ENCODE data around the gene CRPPA. TPM values are rescaled to one million over a fixed set of nuclear protein-coding genes. Genes with fewer than 3 reads are reported as not detected.
"Not testable (repeated sequence)": the region's sequence is repeated elsewhere in the genome, so short reads cannot be mapped to it uniquely, and the experiment has no call there.

The CRPPA gene
- total RNA-seq = 1 to 10 TPM; 1.7 to 2.1 TPM

DNA sequence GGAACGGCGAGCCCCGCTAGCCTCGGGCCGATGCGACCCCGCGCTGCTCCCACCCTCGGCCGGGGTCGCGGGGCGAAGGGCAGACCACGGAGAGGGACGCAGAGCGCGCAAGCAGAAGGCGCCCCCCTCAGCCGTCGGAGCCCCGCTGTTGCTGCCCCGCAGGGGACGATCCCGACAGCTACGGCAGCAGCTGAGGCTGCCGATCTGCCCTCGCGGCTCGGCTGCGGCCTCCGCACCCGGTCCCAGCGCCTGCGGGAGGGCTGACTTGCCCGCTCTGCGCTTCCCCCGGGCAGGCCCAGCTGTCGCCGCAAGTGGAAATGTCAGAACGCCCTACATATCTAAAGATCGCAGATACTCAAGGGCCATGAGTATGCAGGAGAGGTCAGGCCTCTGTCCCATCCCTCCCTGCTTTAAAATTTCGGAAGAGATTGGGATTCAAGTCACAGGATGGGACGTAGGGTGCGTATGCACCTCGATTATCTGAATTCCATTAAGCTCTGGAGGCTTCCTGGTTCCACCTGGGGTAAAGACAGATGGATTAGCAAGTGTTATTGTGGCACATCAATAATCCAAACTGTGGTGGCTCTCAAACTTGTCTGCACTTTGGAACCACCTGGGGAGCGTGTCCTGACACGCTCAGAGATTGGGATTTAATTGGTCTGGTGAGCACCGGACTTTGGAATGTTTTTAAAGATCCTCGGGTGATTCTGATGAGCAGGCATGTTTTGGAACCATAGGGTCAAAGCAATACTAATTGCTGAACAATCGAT, at the start of gene CRPPA:
TSS of gene CRPPA (minus strand) at position 206 of the 770 bp plus-strand sequence. CDS start 216 bp downstream, outside the sequence.
- Mint-ChIP-seq H3K4me1 (ENCODE audit: low read depth in 2 of 2) (peaks cover 16 to 26% of the 10 kb centered on the region in 2 donors), H3K27ac (peak within 1 kb of the TSS; percentile 90 to 92), H3K4me3 (peak within 1 kb of the TSS; percentile 97), H3K36me3 (no peaks in the 10 kb centered on the region), H3K9me3 (no peaks in the 10 kb centered on the region), H3K27me3 (no peaks in the 10 kb centered on the region)
- peak; percentile 67 for DNase-seq (ENCODE audit: low spot score)
- ATAC-seq = peak; percentile 61 to 64

GRCh38 chr7:16465469-16466361, 44.4 kb upstream of the CRPPA start, which contains the start of gene SOSTDC1:
TSS of gene SOSTDC1 (minus strand) at chr7:16465738. CDS start at chr7:16465668, 70 bp downstream.
- H3K36me3 Mint-ChIP-seq = no peaks in the 10 kb centered on the region
- H3K27ac Mint-ChIP-seq = no peak within 1 kb of the TSS
- ATAC-seq (no peak), DNase-seq (ENCODE audit: low spot score) (no peak)
- peaks cover 4 to 20% of the 10 kb centered on the region in 2 donors for H3K27me3 Mint-ChIP-seq
- no peaks in the 10 kb centered on the region for H3K9me3 Mint-ChIP-seq
- H3K4me1 Mint-ChIP-seq (ENCODE audit: low read depth in 2 of 2) = no peaks in the 10 kb centered on the region
- H3K4me3 Mint-ChIP-seq = no peak within 1 kb of the TSS

- ATAC-seq (no peak), DNase-seq (ENCODE audit: low spot score) (no peak)
- Mint-ChIP-seq H3K36me3 (no peaks in the 10 kb centered on the region), H3K27me3 (peaks cover 4 to 20% of the 10 kb centered on the region in 2 donors), H3K4me1 (ENCODE audit: low read depth in 2 of 2) (no peaks in the 10 kb centered on the region), H3K9me3 (no peaks in the 10 kb centered on the region), H3K27ac (no peak overlapping the region), H3K4me3 (no peak overlapping the region)
Measured at GRCh38 chr7:16463949-16464715, 42.8 kb upstream of the CRPPA start.

- Mint-ChIP-seq H3K36me3 (no peaks in the 10 kb centered on the region), H3K4me3 (no peak overlapping the region), H3K4me1 (ENCODE audit: low read depth in 2 of 2) (no peaks in the 10 kb centered on the region), H3K9me3 (no peaks in the 10 kb centered on the region), H3K27ac (no peak overlapping the region), H3K27me3 (peaks cover 4 to 14% of the 10 kb centered on the region in 2 donors)
- DNase-seq (ENCODE audit: low spot score) (no peak), ATAC-seq (no peak)
Measured at GRCh38 chr7:16463520-16463919, 42.2 kb upstream of the CRPPA start.

DNA sequence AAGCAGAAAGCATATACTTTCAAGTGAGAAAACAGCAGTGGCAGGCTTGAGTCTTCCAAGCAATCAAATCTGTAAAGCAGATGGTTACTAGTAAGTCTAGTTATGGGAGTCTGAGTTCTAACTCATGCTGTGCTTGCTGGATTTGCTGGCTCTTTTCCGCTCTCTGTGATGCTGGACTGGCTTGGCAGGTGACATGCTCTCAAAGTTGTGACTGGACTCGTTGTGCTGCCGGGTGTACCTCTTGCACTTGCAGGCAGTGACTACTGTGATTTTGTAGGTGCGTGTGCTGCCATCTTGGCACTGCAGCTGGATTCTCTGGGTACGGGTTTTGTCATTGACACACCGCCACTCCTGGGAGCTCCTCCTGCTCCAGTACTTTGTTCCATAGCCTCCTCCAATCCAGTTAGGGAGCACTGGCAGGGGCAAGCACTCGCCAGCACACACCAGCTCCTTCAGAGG, 41.1 kb upstream of the CRPPA start:
- DNase-seq (ENCODE audit: low spot score) (no peak), ATAC-seq (no peak)
- Mint-ChIP-seq H3K4me1 (ENCODE audit: low read depth in 2 of 2) (no peaks in the 10 kb centered on the region), H3K36me3 (peaks cover under 1% of the 10 kb centered on the region), H3K27ac (no peak overlapping the region), H3K9me3 (no peaks in the 10 kb centered on the region), H3K4me3 (no peak overlapping the region), H3K27me3 (peaks cover 4 to 12% of the 10 kb centered on the region in 2 donors)

DNA sequence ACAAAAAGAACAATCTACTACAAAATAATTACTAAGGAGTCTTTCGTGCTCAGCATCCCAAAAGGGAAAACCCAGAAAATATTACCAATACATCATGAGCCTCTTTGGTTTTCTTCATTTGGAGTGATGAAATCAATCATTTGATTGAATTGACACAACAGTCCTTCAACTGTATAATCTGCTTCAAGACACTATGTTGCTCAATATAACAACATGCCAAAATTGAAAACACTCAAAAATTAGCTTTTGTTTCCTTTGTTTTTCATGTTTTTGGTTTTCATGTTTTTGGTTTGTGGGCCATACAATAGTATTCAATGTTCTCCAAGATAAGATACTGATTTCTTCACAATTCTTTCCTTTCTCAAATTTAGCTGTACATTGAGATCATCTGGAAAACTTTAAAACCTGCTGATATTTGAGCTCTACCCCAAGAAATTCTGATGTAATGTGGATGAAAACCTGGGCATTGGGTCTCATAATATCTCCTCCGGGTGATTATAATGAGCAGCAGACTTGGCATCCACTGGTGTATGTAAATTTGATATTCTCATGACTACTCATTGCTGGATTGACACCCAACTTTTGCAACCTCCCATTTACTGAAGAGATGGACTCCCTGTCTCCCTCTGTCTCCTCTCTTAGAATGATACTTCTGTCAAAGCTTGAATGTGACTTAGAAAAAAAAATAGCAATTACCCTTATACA, 39.6 kb upstream of the CRPPA start:
- Mint-ChIP-seq H3K4me1 (ENCODE audit: low read depth in 2 of 2) (peaks cover under 1 to 5% of the 10 kb centered on the region in 2 donors), H3K27me3 (peaks cover 0 to 11% of the 10 kb centered on the region in 2 donors), H3K27ac (no peak overlapping the region), H3K36me3 (peaks cover 5% of the 10 kb centered on the region), H3K4me3 (no peak overlapping the region), H3K9me3 (no peaks in the 10 kb centered on the region)
- ATAC-seq (no peak), DNase-seq (ENCODE audit: low spot score) (no peak)

DNA sequence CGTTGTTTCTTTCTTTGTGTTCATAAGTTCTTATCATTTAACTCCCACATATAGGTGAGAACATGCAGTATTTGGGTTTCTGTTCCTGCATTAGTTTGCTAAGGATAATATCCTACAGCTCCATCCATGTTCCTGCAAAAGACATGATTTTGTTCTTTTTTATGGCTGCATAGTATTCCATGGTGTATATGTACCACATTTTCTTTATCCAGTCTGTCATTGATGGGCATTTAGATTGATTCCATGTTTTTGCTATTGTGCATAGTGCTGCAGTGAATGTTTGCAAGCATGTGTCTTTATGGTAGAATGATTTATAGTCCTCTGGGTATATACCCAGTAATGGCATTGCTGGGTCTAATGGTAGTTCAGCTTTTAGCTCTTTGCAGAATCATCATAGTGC, 35.0 kb upstream of the CRPPA start:
- not testable (repeated sequence) for H3K9me3 Mint-ChIP-seq; H3K4me1 Mint-ChIP-seq (ENCODE audit: low read depth in 2 of 2); H3K36me3 Mint-ChIP-seq; H3K27me3 Mint-ChIP-seq; H3K27ac Mint-ChIP-seq; DNase-seq (ENCODE audit: low spot score); H3K4me3 Mint-ChIP-seq; ATAC-seq

- Mint-ChIP-seq H3K27me3 (no peaks in the 10 kb centered on the region), H3K9me3 (no peaks in the 10 kb centered on the region), H3K36me3 (peaks cover 5% of the 10 kb centered on the region), H3K4me1 (ENCODE audit: low read depth in 2 of 2) (peaks cover 8 to 9% of the 10 kb centered on the region in 2 donors), H3K4me3 (no peak overlapping the region), H3K27ac (no peak overlapping the region)
- DNase-seq (ENCODE audit: low spot score) (no peak), ATAC-seq (no peak)
Measured at GRCh38 chr7:16455591-16455990, 34.3 kb upstream of the CRPPA start.

GRCh38 chr7:16450366-16450765, 29.0 kb upstream of the CRPPA start:
- Mint-ChIP-seq H3K27ac (no peak overlapping the region), H3K36me3 (no peaks in the 10 kb centered on the region), H3K9me3 (no peaks in the 10 kb centered on the region), H3K27me3 (no peaks in the 10 kb centered on the region), H3K4me1 (ENCODE audit: low read depth in 2 of 2) (peaks cover 2% of the 10 kb centered on the region in 2 donors), H3K4me3 (no peak overlapping the region)
- no peak for ATAC-seq
- no peak for DNase-seq (ENCODE audit: low spot score)

DNA sequence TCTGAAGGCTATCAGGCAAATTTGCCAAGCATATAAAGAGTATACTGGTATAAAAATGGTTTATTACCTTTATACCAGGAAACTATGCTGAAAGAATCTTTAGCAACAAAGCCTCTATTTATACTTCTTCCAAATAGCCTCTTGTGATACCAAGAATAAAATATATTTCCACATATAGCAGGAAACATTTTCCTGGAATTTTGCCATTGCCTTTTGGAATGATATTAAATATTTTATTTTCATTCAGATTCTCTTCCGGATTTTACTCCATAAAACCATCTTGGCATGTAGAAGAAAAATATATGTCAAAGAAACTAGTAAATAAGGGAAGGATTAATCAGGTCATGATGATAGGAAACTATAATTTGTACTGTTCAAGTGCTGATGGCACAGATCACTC, 26.5 kb upstream of the CRPPA start:
- H3K27me3 Mint-ChIP-seq = no peaks in the 10 kb centered on the region
- H3K9me3 Mint-ChIP-seq = no peaks in the 10 kb centered on the region
- ATAC-seq (no peak), DNase-seq (ENCODE audit: low spot score) (no peak)
- no peak overlapping the region for H3K4me3 Mint-ChIP-seq
- no peaks in the 10 kb centered on the region for H3K36me3 Mint-ChIP-seq
- H3K4me1 Mint-ChIP-seq (ENCODE audit: low read depth in 2 of 2) = no peaks in the 10 kb centered on the region
- H3K27ac Mint-ChIP-seq = no peak overlapping the region

DNA sequence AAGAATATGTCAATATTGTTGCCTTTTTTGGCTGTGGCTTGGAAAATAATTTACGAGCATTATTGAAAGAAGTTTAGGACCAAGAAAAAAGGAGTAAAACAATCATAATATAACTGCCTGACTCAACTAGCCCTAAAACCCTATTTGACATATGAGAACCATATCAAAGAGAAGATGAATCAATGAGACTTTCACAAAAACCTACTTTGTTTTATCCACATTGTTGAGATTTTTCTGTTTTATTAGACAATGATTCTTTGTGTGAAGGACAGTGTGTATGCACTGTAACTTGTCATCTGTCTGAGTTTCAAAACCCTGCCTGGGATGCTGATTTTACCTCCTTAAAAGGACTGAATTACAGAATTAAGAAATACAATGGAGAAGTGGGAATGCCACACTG, 25.2 kb upstream of the CRPPA start:
- no peak for ATAC-seq
- Mint-ChIP-seq H3K36me3 (no peaks in the 10 kb centered on the region), H3K9me3 (no peaks in the 10 kb centered on the region), H3K4me1 (ENCODE audit: low read depth in 2 of 2) (no peaks in the 10 kb centered on the region), H3K4me3 (no peak overlapping the region), H3K27ac (no peak overlapping the region), H3K27me3 (no peaks in the 10 kb centered on the region)
- no peak for DNase-seq (ENCODE audit: low spot score)

DNA sequence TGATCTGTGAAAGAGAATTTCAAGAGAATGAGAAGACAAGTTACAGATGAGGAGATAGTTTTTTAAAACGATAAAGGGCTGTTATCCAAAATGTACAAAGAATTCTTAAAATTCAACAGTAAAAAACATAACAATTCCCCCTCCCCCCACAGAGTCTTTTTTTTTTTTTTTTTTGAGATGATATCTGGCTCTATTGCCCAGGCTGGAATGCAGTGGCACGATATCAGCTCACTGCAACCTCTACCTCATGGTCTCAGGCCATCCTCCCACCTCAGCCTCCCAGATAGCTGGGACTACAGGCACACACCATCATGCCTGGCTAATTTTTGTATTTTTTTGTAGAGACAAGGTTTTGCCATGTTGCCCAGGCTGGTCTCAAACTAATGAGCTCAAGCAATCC, 22.5 kb upstream of the CRPPA start:
- H3K27me3 Mint-ChIP-seq; H3K4me1 Mint-ChIP-seq (ENCODE audit: low read depth in 2 of 2); H3K4me3 Mint-ChIP-seq; ATAC-seq; H3K9me3 Mint-ChIP-seq; H3K27ac Mint-ChIP-seq; DNase-seq (ENCODE audit: low spot score); H3K36me3 Mint-ChIP-seq: not testable (repeated sequence)

DNA sequence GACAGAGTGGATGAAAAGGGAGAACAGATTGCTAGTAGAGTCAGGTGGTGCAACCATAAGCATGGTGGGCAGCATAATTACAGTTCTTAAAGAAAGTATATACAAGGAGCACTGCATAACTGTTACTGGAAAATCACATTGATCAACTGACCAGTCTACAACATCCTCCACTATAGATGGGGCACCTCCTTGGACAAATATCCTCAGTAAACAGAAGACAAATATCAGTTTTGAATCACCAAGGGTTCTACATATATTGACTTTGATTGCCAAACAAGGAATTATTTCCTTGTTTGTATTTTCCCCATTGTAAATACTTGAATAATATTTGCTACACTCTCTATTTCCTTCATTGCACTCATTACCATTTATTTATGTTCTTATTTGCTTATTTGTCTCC, 17.6 kb upstream of the CRPPA start:
- DNase-seq (ENCODE audit: low spot score) (no peak), ATAC-seq (no peak)
- peaks cover 0 to 2% of the 10 kb centered on the region in 2 donors for H3K27me3 Mint-ChIP-seq
- H3K9me3 Mint-ChIP-seq = no peaks in the 10 kb centered on the region
- no peaks in the 10 kb centered on the region for H3K4me1 Mint-ChIP-seq (ENCODE audit: low read depth in 2 of 2)
- H3K4me3 Mint-ChIP-seq = no peak overlapping the region
- no peak overlapping the region for H3K27ac Mint-ChIP-seq
- no peaks in the 10 kb centered on the region for H3K36me3 Mint-ChIP-seq
